ENCODE data around the gene COPB2.

GRCh38 chr3:139310474-139310933 lies 78.9 kb downstream of the COPB2 start:
- TF ChIP-seq CTCF (IDR thresholded peaks at IDR 0.05; ENCODE audit: low read depth, low read length, poor library complexity, severe bottlenecking) (no peak), EZH2phosphoT487 (IDR thresholded peaks at IDR 0.05; ENCODE audit: borderline replicate concordance, low read length) (no peak)
